Uterus (tissue), 2 donors: ENCODE data around the gene CDC42EP5.
"Not testable (repeated sequence)": the region's sequence is repeated elsewhere in the genome, so short reads cannot be mapped to it uniquely, and the experiment has no call there.

Experiments used
- POLR2A ChIP-seq, 2 donors: fragments of 450-650 bp; IDR thresholded peaks; one replicate each; pipeline ENCODE4 v1.6.1; 2016; ENCODE audit warnings: antibody characterized with exemption in 2 of 2, mild to moderate bottlenecking in 1 of 2, moderate library complexity in 1 of 2
- TF ChIP-seq, protein P1 (sequence below), 4 experiments: fragments of 200-600 bp in 2 of 4; fragments of 450-650 bp in 2 of 4; sonication (generic) in 2 of 4; IDR thresholded peaks; one replicate each; pipeline ENCODE4 v1.5.1; 2016 to 2019; ENCODE audit warnings: antibody characterized with exemption in 4 of 4, mild to moderate bottlenecking in 2 of 4, moderate library complexity in 1 of 4

DNA sequence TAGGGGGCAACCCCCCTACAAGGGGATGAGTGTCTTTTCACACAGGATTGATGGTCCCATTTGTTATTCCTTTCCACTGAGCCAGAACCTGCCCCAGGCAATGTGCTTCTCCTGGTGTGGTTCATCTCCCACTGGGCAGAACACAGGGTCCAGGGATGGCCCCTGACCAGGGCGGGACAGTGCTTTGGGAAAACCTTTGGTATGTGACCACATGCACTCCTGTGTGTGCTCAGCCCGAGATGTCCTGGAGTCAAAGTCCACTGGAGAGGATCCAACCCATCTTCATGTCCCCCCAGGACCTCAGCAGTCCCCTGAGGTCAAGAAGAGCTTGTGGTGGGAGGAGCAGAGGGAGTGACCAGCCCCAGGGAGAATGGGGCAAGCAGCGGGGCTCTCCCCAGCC is 35.4 kb upstream of the CDC42EP5 start:
- TF ChIP-seq, protein P1, sequence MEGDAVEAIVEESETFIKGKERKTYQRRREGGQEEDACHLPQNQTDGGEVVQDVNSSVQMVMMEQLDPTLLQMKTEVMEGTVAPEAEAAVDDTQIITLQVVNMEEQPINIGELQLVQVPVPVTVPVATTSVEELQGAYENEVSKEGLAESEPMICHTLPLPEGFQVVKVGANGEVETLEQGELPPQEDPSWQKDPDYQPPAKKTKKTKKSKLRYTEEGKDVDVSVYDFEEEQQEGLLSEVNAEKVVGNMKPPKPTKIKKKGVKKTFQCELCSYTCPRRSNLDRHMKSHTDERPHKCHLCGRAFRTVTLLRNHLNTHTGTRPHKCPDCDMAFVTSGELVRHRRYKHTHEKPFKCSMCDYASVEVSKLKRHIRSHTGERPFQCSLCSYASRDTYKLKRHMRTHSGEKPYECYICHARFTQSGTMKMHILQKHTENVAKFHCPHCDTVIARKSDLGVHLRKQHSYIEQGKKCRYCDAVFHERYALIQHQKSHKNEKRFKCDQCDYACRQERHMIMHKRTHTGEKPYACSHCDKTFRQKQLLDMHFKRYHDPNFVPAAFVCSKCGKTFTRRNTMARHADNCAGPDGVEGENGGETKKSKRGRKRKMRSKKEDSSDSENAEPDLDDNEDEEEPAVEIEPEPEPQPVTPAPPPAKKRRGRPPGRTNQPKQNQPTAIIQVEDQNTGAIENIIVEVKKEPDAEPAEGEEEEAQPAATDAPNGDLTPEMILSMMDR (IDR thresholded peaks at IDR 0.05) = not testable (repeated sequence)
- not testable (repeated sequence) for TF ChIP-seq POLR2A (IDR thresholded peaks at IDR 0.05)
